CD4-positive, alpha-beta T cell treated with Interleukin-1 beta for 1 hour (primary cell): ENCODE measurements around the gene UNK.

Experiments used
- DNase-seq, 2 donors: peaks; one replicate each; pipeline ENCODE4 v3.0.0-alpha.2; 2020 to 2022

UNK gene

GRCh38 chr17:75773808-75774470, 10.7 kb upstream of the UNK start:
- no peak for DNase-seq

- no peak for DNase-seq
Measured at GRCh38 chr17:75774471-75774990, 10.1 kb upstream of the UNK start.

DNA sequence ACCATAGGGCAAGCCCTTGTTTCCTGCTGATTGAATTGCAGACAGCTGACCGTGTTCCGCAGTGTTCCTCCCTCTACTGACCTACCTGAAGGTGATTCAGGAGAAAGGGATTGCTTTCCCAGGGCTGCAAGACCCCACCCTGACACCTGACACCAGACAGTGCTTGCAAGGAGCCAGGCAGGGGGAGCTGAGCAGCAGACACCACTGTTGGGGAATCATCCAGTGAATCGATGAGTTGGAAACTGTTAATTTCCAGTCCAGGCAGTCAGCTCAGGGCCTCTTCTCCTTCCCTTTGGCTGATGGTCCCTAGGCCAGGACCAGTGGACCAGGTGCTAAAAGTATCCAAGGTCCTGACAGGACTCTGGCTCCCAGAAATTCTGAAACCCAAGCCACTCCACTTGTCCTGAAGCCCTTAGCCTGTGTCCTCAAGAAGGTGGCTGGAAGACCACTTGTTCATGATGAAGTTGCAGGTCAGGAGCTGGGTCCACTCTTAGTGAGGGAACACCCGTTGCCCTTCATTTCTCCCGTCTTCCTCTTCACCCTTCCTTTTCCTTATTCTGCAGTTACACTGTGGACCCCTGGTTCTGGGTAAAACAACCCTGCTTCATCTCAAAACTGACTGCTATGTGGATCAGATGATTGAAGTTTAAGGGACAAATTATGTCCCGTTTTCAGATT, 9.5 kb upstream of the UNK start:
- DNase-seq: no peak

GRCh38 chr17:75776386-75777295, 8.0 kb upstream of the UNK start:
- DNase-seq: peak; percentile 62 to 64

- no peak for DNase-seq
Measured at GRCh38 chr17:75777296-75777922, 7.2 kb upstream of the UNK start.

- DNase-seq: peak in 1 of 2 donors; percentile 33
Measured at GRCh38 chr17:75778066-75778860, 6.3 kb upstream of the UNK start.

DNA sequence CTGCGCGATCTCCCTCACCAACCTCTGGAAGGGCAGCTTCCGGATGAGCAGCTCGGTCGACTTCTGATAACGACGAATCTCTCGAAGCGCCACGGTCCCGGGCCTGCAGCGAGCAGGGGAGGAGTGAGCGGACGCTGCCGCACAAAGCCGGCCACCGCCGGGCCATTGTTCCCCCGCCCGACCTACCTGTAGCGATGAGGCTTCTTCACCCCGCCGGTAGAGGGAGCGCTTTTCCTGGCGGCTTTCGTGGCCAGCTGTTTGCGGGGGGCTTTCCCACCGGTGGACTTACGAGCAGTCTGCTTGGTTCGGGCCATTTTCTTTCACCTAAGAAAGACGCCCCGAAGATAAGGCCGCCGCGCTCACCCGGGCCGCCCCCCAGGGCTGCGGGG, 5.8 kb upstream of the UNK start:
- peak in 1 of 2 donors; percentile 85 for DNase-seq

GRCh38 chr17:75779250-75779986, 5.2 kb upstream of the UNK start:
- peak; percentile 98 to 99 for DNase-seq

GRCh38 chr17:75779987-75780889, 4.4 kb upstream of the UNK start:
- no peak for DNase-seq

- DNase-seq: peak in 1 of 2 donors; percentile 74
Measured at GRCh38 chr17:75783069-75783783, 1.4 kb upstream of the UNK start.

GRCh38 chr17:75783803-75784472, 668 bp upstream of the UNK start:
- no peak for DNase-seq

GRCh38 chr17:75785016-75785890, 647 bp downstream of the UNK start:
- DNase-seq: peak; percentile 91 to 94

- no peak for DNase-seq
Measured at GRCh38 chr17:75791254-75791653, 6.6 kb downstream of the UNK start.

DNA sequence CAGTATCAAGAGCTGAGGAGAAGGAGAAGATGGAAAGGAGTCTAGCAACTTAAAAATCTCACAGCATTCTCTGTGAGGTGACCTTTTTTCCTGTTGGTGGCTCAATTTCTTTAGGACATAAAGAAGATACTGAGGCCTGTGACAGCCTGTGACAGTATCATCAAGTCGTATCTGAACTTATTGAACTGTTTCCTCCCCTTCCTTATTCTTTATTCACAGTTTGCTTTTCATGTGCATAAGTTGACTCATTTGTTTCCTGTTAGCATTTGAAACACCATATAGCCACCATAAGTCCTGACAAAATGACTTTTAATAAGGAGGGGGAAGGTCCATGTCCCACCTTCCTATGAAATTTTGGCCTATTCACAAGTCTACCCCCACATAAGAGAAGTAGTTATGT, 8.9 kb downstream of the UNK start:
- no peak for DNase-seq

GRCh38 chr17:75795820-75796607, 11.4 kb downstream of the UNK start:
- DNase-seq: no peak

DNA sequence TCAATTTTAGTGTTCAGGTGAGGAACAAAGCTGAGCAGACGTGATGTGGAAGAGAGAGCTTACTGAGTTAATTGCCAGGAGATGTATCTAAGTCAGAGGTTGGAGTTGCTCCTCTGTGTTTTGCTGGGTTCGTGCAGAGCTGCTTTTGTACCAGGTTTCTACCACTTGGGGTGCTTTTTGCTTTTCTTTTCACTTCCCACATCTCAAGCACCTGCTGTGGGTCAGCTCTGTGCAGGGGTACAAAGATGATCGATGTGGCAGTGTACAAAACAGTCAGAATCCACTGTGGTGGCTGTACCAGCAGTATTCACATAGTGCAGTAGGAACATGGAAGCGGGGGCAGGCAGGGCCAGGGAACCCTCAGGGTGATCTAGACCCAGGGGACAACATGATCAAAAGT, 14.8 kb downstream of the UNK start:
- no peak for DNase-seq

- DNase-seq: no peak
Measured at GRCh38 chr17:75803883-75804282, 19.3 kb downstream of the UNK start.
